CD4-positive, alpha-beta T cell treated with Interferon alpha-2 for 1 hour (primary cell): ENCODE results near the gene PLEKHH3.

ENCODE experiments used
- DNase-seq, 2 donors: peaks; one replicate each; pipeline ENCODE4 v3.0.0-alpha.2; 2020 to 2022

The PLEKHH3 gene

GRCh38 chr17:42676424-42677011 lies at the start of gene PLEKHH3:
TSS of gene PLEKHH3 (minus strand) at chr17:42676994. CDS start at chr17:42676563, 431 bp downstream.
- DNase-seq = no peak

- no peak for DNase-seq
Observed at GRCh38 chr17:42725143-42725542, 48.3 kb upstream of the PLEKHH3 start.

- DNase-seq = no peak
Observed at GRCh38 chr17:42723636-42724035, 46.8 kb upstream of the PLEKHH3 start.

- peak; percentile 37 to 75 for DNase-seq
Observed at GRCh38 chr17:42720996-42721583, 44.3 kb upstream of the PLEKHH3 start.

- DNase-seq = no peak
Observed at GRCh38 chr17:42709561-42709960, 32.8 kb upstream of the PLEKHH3 start.

GRCh38 chr17:42708588-42708987 lies 31.8 kb upstream of the PLEKHH3 start:
- no peak for DNase-seq

- peak; percentile 5 to 65 for DNase-seq
Observed at GRCh38 chr17:42706732-42707131, 29.9 kb upstream of the PLEKHH3 start.

GRCh38 chr17:42704837-42705494 lies 28.2 kb upstream of the PLEKHH3 start:
- DNase-seq = no peak

- no peak for DNase-seq
Observed at GRCh38 chr17:42704490-42704836, 27.7 kb upstream of the PLEKHH3 start.

GRCh38 chr17:42702446-42702845 lies 25.7 kb upstream of the PLEKHH3 start:
- no peak for DNase-seq

GRCh38 chr17:42700586-42701289 lies 23.9 kb upstream of the PLEKHH3 start:
- no peak for DNase-seq

GRCh38 chr17:42699415-42699740 lies 22.6 kb upstream of the PLEKHH3 start:
- DNase-seq = no peak

GRCh38 chr17:42698736-42699414 lies 22.1 kb upstream of the PLEKHH3 start:
- no peak for DNase-seq

GRCh38 chr17:42697108-42697811 lies 20.5 kb upstream of the PLEKHH3 start:
- no peak for DNase-seq

GRCh38 chr17:42695500-42695899 lies 18.7 kb upstream of the PLEKHH3 start:
- DNase-seq = no peak

GRCh38 chr17:42694524-42694923 lies 17.7 kb upstream of the PLEKHH3 start:
- DNase-seq = no peak

- no peak for DNase-seq
Observed at GRCh38 chr17:42692489-42692888, 15.7 kb upstream of the PLEKHH3 start.

- no peak for DNase-seq
Observed at GRCh38 chr17:42691021-42691545, 14.3 kb upstream of the PLEKHH3 start.

- no peak for DNase-seq
Observed at GRCh38 chr17:42690596-42690995, 13.8 kb upstream of the PLEKHH3 start.

GRCh38 chr17:42687707-42688320 lies 11.0 kb upstream of the PLEKHH3 start:
- DNase-seq = no peak

- no peak for DNase-seq
Observed at GRCh38 chr17:42686520-42687128, 9.8 kb upstream of the PLEKHH3 start.

GRCh38 chr17:42685831-42686230 lies 9.0 kb upstream of the PLEKHH3 start:
- no peak for DNase-seq
